ENCODE measurements around the gene POLL.
A peak's percentile ranks its signal among the peaks of the same experiment; 100 is the strongest.

DNA sequence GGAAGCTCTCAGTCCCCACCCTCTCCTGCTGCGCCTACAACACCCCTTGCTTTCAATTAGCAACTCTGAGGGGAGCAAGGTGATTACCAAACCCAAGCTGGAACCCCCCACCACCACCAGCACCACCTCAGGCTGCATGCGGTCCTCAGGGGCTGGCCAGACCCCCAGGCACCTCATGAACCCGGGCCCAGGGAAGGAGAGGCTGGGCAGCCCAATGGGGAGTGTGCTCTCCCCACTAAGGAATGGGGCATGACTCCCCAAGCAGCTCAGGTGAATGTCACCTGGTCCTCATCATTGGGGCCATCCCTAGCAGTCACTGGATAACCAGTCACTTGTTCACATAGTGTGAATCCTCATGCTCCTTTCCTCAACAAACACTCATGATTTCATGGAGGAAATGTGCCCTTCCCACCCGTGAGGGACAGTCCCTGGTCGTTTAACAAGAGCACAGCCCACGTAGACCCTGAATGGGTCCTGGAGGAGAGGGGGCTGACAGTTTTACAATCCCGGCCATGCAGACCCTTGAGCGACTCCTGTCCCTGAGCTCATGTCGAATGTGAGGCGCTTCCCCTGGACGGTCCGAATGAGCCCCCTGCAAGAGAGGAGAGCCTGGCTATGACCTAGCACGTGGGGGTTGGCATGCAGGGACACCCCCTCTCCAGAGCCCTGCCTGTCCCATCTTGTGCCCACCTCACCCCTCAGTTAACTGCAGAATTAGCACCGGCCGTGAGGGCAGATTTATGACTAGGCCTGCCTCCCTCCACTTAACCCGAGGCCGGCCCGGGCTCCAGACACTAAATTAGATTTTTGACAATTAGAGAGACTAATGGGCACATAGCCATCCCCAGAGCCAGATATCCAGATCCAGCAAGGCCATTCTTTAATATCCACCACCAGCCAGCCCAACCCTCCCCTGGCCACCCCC is 29.1 kb downstream of the POLL start:
- TF ChIP-seq GATA2 (IDR thresholded peaks at IDR 0.05; ENCODE audit: low read depth, low read length) = peak; percentile 68
- TF ChIP-seq GATA3 (IDR thresholded peaks at IDR 0.05; ENCODE audit: low read depth, low read length) = no peak

All from SH-SY5Y (cell line).